GM19467 (cell line): Measurements from ENCODE around the gene EFTUD2.
"Not testable (repeated sequence)": the region's sequence is repeated elsewhere in the genome, so short reads cannot be mapped to it uniquely, and the experiment has no call there.

ENCODE experiments used
- ATAC-seq: cut with Tn5 transposase; IDR thresholded peaks from one replicate; pipeline ENCODE4 v1.9.1; 2021; ENCODE audit warnings: mild to moderate bottlenecking, moderate library complexity; ENCODE audit not compliant: unreplicated experiment

Gene EFTUD2

DNA sequence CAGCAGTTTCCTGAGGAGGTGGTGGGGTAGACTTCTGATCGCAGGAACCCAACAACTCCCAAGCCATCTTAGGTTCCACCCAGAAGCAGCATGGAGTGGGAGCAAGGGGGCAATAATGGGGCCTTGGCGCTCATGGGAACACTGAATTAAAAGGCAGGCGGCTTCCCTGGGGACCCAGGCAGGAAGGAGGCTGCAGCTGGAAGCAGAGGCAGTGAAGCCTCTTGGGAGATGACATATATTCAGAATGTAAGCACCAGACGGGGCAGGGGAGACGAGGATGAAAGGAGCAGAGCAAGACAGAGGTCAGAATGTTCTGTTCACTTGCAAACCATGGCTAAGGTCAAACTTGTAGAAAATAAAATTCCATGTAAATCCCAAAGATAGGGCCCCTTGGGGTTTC, 48.6 kb downstream of the EFTUD2 start:
- ATAC-seq: no peak

- no peak for ATAC-seq
Observed at GRCh38 chr17:44850025-44850424, 49.2 kb downstream of the EFTUD2 start.

GRCh38 chr17:44848961-44849489, 50.2 kb downstream of the EFTUD2 start:
- ATAC-seq: no peak

- ATAC-seq: no peak
Observed at GRCh38 chr17:44848257-44848795, 50.9 kb downstream of the EFTUD2 start.

- no peak for ATAC-seq
Observed at GRCh38 chr17:44847586-44847985, 51.7 kb downstream of the EFTUD2 start, which contains the start of gene HIGD1B. Gene HIGD1B (plus strand): TSS chr17:44847883. CDS start chr17:44848153, 270 bp downstream.

DNA sequence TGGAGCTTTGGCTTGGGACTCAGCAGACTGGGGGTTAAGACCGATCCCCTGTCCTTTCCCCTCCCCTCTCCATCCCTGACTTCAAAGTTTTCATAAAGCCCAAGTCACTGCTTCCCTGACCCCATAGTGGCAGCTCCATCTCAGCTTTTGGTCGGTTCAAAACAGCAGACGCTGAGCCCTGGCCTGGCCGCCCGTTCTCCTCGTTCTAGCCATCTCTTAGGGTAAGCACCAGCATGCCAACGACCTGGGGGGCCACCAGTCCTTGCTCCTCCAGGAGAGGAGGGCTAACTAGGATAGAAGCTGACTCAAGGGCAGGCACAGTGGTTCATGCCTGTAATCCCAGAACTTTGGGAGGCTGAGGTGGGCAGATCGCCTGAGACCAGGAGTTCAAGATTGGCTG, 53.0 kb downstream of the EFTUD2 start:
- ATAC-seq: no peak

- no peak for ATAC-seq
Observed at GRCh38 chr17:44844390-44844830, 54.8 kb downstream of the EFTUD2 start.

GRCh38 chr17:44842748-44843147, 56.5 kb downstream of the EFTUD2 start:
- no peak for ATAC-seq

DNA sequence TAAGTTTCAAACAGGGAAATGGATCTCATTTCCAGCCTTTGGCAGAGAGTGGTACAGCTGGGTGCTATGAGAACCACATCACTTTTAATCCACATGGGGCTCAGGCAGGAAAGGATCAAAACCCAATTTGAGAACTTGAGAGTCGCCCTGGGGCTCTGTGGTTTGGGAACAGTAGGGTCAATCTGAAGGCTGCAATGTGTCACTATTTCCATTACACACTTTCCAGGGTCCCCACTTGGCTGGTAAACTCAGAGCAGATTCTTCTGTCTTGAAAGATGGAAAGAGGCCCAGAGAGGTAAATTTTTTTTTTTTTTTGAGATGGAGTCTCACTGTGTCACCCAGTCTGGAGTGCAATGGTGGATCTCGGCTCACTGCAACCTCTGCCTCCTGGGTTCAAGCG, 58.3 kb downstream of the EFTUD2 start:
- ATAC-seq: no peak

DNA sequence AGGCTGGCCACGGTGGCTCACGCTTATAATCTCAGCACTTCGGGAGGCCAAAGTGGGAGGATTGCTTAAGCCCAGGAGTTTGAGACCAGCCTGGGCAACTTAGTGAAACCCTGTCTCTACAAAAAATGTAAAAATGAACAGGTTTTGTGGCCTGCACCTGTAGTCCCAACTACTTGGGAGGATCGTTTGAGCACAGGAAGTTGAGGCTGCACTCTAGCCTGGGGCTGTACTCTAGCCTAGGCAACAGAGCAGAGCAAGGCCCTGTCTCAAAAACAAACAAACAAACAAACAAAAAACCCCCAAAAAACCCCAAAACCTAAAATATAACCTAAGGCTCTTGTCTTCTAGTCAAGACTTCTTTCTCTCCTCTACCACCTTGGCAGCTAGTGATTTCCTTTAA, 59.0 kb downstream of the EFTUD2 start:
- no peak for ATAC-seq

- no peak for ATAC-seq
Observed at GRCh38 chr17:44837196-44837595, 62.0 kb downstream of the EFTUD2 start.

- ATAC-seq: no peak
Observed at GRCh38 chr17:44832805-44833204, 66.4 kb downstream of the EFTUD2 start.

GRCh38 chr17:44831371-44831770, 67.9 kb downstream of the EFTUD2 start:
- ATAC-seq: no peak

- no peak for ATAC-seq
Observed at GRCh38 chr17:44830359-44831288, 68.6 kb downstream of the EFTUD2 start.

GRCh38 chr17:44829523-44830358, 69.5 kb downstream of the EFTUD2 start, which contains the start of gene GJC1:
Gene GJC1 (minus strand): TSS chr17:44830287. CDS start chr17:44805817, 24,470 bp downstream.
- ATAC-seq: no peak

- no peak for ATAC-seq
Observed at GRCh38 chr17:44828919-44829522, 70.2 kb downstream of the EFTUD2 start.

DNA sequence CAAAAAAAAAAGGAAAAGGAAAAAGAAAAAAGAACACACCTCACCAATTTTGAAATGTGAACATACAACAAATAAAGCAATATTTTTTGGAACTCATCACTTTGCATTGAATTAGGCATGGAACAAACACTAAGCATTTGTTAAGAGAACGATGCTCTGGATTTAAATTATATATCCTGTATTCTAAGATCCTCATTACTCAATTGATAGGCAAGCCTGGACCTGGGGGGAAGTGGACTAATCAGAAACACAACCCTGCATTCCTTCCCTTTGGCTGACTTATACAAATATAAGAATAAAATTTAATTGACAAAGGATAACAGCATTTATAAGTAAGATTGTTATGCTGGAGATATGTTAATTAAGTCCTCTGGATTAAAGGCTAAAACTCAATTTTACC, 71.4 kb downstream of the EFTUD2 start:
- ATAC-seq: no peak

GRCh38 chr17:44826123-44826790, 73.0 kb downstream of the EFTUD2 start:
- ATAC-seq: no peak

DNA sequence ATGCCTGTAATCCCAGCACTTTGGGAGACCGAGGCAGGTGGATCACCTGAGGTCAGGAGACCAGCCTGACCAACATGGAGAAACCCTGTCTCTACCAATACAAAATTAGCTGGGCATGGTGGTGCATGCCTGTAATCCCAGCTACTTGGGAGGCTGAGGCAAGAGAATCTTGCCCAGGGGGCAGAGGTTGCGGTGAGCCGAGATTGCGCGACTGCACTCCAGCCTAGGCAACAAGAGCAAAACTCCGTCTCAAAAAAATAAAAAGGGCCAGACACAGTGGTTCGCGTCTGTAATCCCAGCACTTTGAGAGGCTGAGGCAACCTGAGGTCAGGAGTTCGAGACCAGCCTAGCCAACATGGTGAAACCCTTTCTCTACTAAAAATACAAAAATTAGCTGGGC, 74.0 kb downstream of the EFTUD2 start:
- not testable (repeated sequence) for ATAC-seq

- no peak for ATAC-seq
Observed at GRCh38 chr17:44820631-44821212, 78.5 kb downstream of the EFTUD2 start.
